ENCODE results near the gene ACAD8.

The ACAD8 gene

GRCh38 chr11:134293119-134294113 is 40.0 kb downstream of the ACAD8 start:
- Histone ChIP-seq H4K20me1 (ENCODE audit: insufficient read depth, low read length, poor library complexity, severe bottlenecking) (no peaks in the 10 kb centered on the region), H3K27me3 (ENCODE audit: insufficient read depth, low read length, poor library complexity, severe bottlenecking) (no peaks in the 10 kb centered on the region), H3K9me3 (ENCODE audit: insufficient read depth, low read depth, low read length) (no peaks in the 10 kb centered on the region; the same call in 1 of the 2 replicates), H3K9ac (ENCODE audit: low read depth, low read length, poor library complexity, severe bottlenecking) (no peak overlapping the region), H3K4me1 (ENCODE audit: insufficient read depth, low read length, poor library complexity, severe bottlenecking) (peaks cover 9% of the 10 kb centered on the region), H3K9me2 (replicated peaks; ENCODE audit: low read depth, low read length) (no peaks in the 10 kb centered on the region), H3K79me2 (ENCODE audit: insufficient read depth, low read length) (no peaks in the 10 kb centered on the region), H3K4me3 (ENCODE audit: low read length, poor library complexity, severe bottlenecking) (no peak overlapping the region), H3F3A (ENCODE audit: low read depth) (no peaks in the 10 kb centered on the region), H2AFZ (ENCODE audit: low read length) (no peak overlapping the region), H3K36me3 (ENCODE audit: insufficient read depth, low read length) (no peaks in the 10 kb centered on the region), H3K4me2 (ENCODE audit: low read depth, low read length, poor library complexity, severe bottlenecking) (no peak overlapping the region)
- TF ChIP-seq, protein P1, sequence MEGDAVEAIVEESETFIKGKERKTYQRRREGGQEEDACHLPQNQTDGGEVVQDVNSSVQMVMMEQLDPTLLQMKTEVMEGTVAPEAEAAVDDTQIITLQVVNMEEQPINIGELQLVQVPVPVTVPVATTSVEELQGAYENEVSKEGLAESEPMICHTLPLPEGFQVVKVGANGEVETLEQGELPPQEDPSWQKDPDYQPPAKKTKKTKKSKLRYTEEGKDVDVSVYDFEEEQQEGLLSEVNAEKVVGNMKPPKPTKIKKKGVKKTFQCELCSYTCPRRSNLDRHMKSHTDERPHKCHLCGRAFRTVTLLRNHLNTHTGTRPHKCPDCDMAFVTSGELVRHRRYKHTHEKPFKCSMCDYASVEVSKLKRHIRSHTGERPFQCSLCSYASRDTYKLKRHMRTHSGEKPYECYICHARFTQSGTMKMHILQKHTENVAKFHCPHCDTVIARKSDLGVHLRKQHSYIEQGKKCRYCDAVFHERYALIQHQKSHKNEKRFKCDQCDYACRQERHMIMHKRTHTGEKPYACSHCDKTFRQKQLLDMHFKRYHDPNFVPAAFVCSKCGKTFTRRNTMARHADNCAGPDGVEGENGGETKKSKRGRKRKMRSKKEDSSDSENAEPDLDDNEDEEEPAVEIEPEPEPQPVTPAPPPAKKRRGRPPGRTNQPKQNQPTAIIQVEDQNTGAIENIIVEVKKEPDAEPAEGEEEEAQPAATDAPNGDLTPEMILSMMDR (conservative IDR thresholded peaks at IDR 0.05; ENCODE audit: low read length) = no peak
- no peak for TF ChIP-seq EZH2phosphoT487 (IDR thresholded peaks at IDR 0.05; ENCODE audit: borderline replicate concordance)

DNA sequence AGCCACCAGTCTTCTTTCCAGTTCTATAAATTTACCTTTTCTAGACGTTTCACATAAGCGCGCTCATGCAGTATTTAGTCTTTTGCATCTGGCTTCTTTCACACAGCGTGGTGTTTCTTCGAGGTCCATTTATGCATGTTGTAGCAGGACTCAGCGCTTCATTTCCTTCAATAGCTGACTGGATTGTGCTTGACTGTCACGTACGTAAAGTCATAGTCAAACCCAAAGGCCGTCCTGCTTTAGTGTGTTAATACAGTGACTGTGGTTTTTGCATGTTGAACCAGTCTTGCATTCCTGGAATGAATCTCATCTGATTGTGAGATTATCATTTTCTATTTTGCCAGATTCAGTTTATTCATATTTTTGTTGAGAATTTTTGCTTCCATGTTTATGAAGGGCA is 41.3 kb downstream of the ACAD8 start:
- H3K9me3 ChIP-seq (ENCODE audit: insufficient read depth, low read depth, low read length) = no peaks in the 10 kb centered on the region; the same call in 1 of the 2 replicates
- no peak overlapping the region for H2AFZ ChIP-seq (ENCODE audit: low read length)
- H3K4me1 ChIP-seq (ENCODE audit: insufficient read depth, low read length, poor library complexity, severe bottlenecking) = peaks cover 2% of the 10 kb centered on the region
- no peak overlapping the region for H3K4me3 ChIP-seq (ENCODE audit: low read length, poor library complexity, severe bottlenecking)
- H3K9ac ChIP-seq (ENCODE audit: low read depth, low read length, poor library complexity, severe bottlenecking) = no peak overlapping the region
- H4K20me1 ChIP-seq (ENCODE audit: insufficient read depth, low read length, poor library complexity, severe bottlenecking) = no peaks in the 10 kb centered on the region
- H3K79me2 ChIP-seq (ENCODE audit: insufficient read depth, low read length) = no peaks in the 10 kb centered on the region
- no peaks in the 10 kb centered on the region for H3K9me2 ChIP-seq (replicated peaks; ENCODE audit: low read depth, low read length)
- H3K36me3 ChIP-seq (ENCODE audit: insufficient read depth, low read length) = no peaks in the 10 kb centered on the region
- H3F3A ChIP-seq (ENCODE audit: low read depth) = no peaks in the 10 kb centered on the region
- H3K4me2 ChIP-seq (ENCODE audit: low read depth, low read length, poor library complexity, severe bottlenecking) = no peak overlapping the region
- TF ChIP-seq, protein P1 (conservative IDR thresholded peaks at IDR 0.05; ENCODE audit: low read length) = no peak
- no peak for TF ChIP-seq EZH2phosphoT487 (IDR thresholded peaks at IDR 0.05; ENCODE audit: borderline replicate concordance)
- H3K27me3 ChIP-seq (ENCODE audit: insufficient read depth, low read length, poor library complexity, severe bottlenecking) = no peaks in the 10 kb centered on the region

GRCh38 chr11:134312223-134312622 is 58.9 kb downstream of the ACAD8 start:
- H3K9me3 ChIP-seq (ENCODE audit: insufficient read depth, low read depth, low read length) = peaks cover 8% of the 10 kb centered on the region; the same call in 1 of the 2 replicates
- TF ChIP-seq EZH2phosphoT487 (IDR thresholded peaks at IDR 0.05; ENCODE audit: borderline replicate concordance) = no peak
- TF ChIP-seq, protein P1 (conservative IDR thresholded peaks at IDR 0.05; ENCODE audit: low read length) = no peak

More at GRCh38 chr11:134312223-134312622, 58.9 kb downstream of the ACAD8 start:
- H3K9me2 ChIP-seq (replicated peaks; ENCODE audit: low read depth, low read length) = no peaks in the 10 kb centered on the region
- no peaks in the 10 kb centered on the region for H3K4me1 ChIP-seq (ENCODE audit: insufficient read depth, low read length, poor library complexity, severe bottlenecking)
- H3K4me2 ChIP-seq (ENCODE audit: low read depth, low read length, poor library complexity, severe bottlenecking) = no peak overlapping the region
- H4K20me1 ChIP-seq (ENCODE audit: insufficient read depth, low read length, poor library complexity, severe bottlenecking) = no peaks in the 10 kb centered on the region
- no peaks in the 10 kb centered on the region for H3K79me2 ChIP-seq (ENCODE audit: insufficient read depth, low read length)
- H3K27me3 ChIP-seq (ENCODE audit: insufficient read depth, low read length, poor library complexity, severe bottlenecking) = no peaks in the 10 kb centered on the region
- H3K4me3 ChIP-seq (ENCODE audit: low read length, poor library complexity, severe bottlenecking) = no peak overlapping the region
- no peak overlapping the region for H2AFZ ChIP-seq (ENCODE audit: low read length)
- no peak overlapping the region for H3K9ac ChIP-seq (ENCODE audit: low read depth, low read length, poor library complexity, severe bottlenecking)
- H3K36me3 ChIP-seq (ENCODE audit: insufficient read depth, low read length) = no peaks in the 10 kb centered on the region
- H3F3A ChIP-seq (ENCODE audit: low read depth) = no peaks in the 10 kb centered on the region
